Body of pancreas (tissue), 4 donors: ENCODE data around the gene NME7.

Experiments used
- CTCF ChIP-seq, 7 experiments: fragments of 450-650 bp in 4 of 7; fragments of 200-600 bp in 3 of 7; sonication (generic) in 3 of 7; IDR thresholded peaks; one replicate each; pipeline ENCODE4 v1.5.1; 2016 to 2019; ENCODE audit warnings: antibody characterized with exemption in 7 of 7
- POLR2A ChIP-seq, 3 donors: fragments of 450-650 bp; IDR thresholded peaks; one replicate each; pipeline ENCODE4 v1.6.1; 2016; ENCODE audit warnings: antibody characterized with exemption in 3 of 3, mild to moderate bottlenecking in 2 of 3

- TF ChIP-seq POLR2A (IDR thresholded peaks at IDR 0.05): no peak
- TF ChIP-seq CTCF (IDR thresholded peaks at IDR 0.05): no peak
Observed at GRCh38 chr1:169117599-169117998, 250.0 kb downstream of the NME7 start.
